Measurements from ENCODE around the gene PTCHD1.

- no peak for TF ChIP-seq CEBPB (IDR thresholded peaks at IDR 0.05; ENCODE audit: low read depth, low read length)
- TF ChIP-seq MXI1 (IDR thresholded peaks at IDR 0.05; ENCODE audit: borderline replicate concordance, low read depth, low read length): no peak
- TF ChIP-seq NFE2L2 (IDR thresholded peaks at IDR 0.05; ENCODE audit: low read depth, low read length): no peak
- no peak for TF ChIP-seq CTCF (conservative IDR thresholded peaks at IDR 0.05; ENCODE audit: low read depth, low read length)
- TF ChIP-seq POLR2A (IDR thresholded peaks at IDR 0.05; ENCODE audit: low read depth, low read length): no peak
- TF ChIP-seq RCOR1 (IDR thresholded peaks at IDR 0.05; ENCODE audit: insufficient replicate concordance, low read length): no peak
- no peak for TF ChIP-seq MAFK (IDR thresholded peaks at IDR 0.05; ENCODE audit: low read depth, low read length)
Measured at GRCh38 chrX:23332888-23333821, 1.5 kb upstream of the PTCHD1 start.
